Smooth muscle cell (in vitro differentiated cells): Measurements from ENCODE around the gene MEF2D. TPM values are rescaled to one million over a fixed set of nuclear protein-coding genes. Genes with fewer than 3 reads are reported as not detected.

ENCODE experiments used
- DNase-seq: peaks from one replicate; lab custom pipeline; 2025; ENCODE audit not compliant: unreplicated experiment; lab: John Stamatoyannopoulos, UW
- H2AFZ ChIP-seq: fragments of 200-600 bp; sonication (generic); 2 replicates; pipeline ENCODE4 v1.6.0; 2016; ENCODE audit warnings: antibody characterized with exemption, low read depth, mild to moderate bottlenecking
- H3F3A ChIP-seq: fragments of 200-600 bp; sonication (generic); 2 replicates; pipeline ENCODE4 v1.6.0; 2017; ENCODE audit warnings: antibody characterized with exemption, low read depth
- H3K27ac ChIP-seq: fragments of 200-600 bp; sonication (generic); 2 replicates; pipeline ENCODE4 v1.5.1; 2016; ENCODE audit warnings: low read depth, mild to moderate bottlenecking
- H3K27me3 ChIP-seq: fragments of 200-600 bp; sonication (generic); 2 replicates; pipeline ENCODE4 v1.6.1; 2016; ENCODE audit warnings: low read depth, mild to moderate bottlenecking
- H3K36me3 ChIP-seq: fragments of 200-600 bp; sonication (generic); 2 replicates; pipeline ENCODE4 v1.5.1; 2016; ENCODE audit warnings: low read depth
- H3K4me1 ChIP-seq: fragments of 200-600 bp; sonication (generic); 2 replicates; pipeline ENCODE4 v1.5.1; 2016; ENCODE audit warnings: low read depth
- H3K4me2 ChIP-seq: fragments of 200-600 bp; sonication (generic); 2 replicates; pipeline ENCODE4 v1.6.0; 2016; ENCODE audit warnings: mild to moderate bottlenecking
- H3K4me3 ChIP-seq: fragments of 200-600 bp; sonication (generic); 2 replicates; pipeline ENCODE4 v1.5.1; 2016; ENCODE audit warnings: mild to moderate bottlenecking
- H3K79me2 ChIP-seq: fragments of 200-600 bp; sonication (generic); 2 replicates; pipeline ENCODE4 v1.6.0; 2016; ENCODE audit warnings: low read depth, mild to moderate bottlenecking
- H3K9ac ChIP-seq: fragments of 200-600 bp; sonication (generic); 2 replicates; pipeline ENCODE4 v1.6.0; 2016; ENCODE audit warnings: low read depth
- H3K9me3 ChIP-seq: fragments of 200-600 bp; sonication (generic); replicated peaks from 2 replicates; pipeline ENCODE4 v1.5.1; 2016; ENCODE audit warnings: low read depth
- H4K20me1 ChIP-seq: fragments of 200-600 bp; sonication (generic); 2 replicates; pipeline ENCODE4 v1.6.0; 2016; ENCODE audit warnings: low read depth
- CTCF ChIP-seq: fragments of 200-600 bp; sonication (generic); IDR thresholded peaks from 2 replicates; pipeline ENCODE4 v1.5.1; 2017; ENCODE audit warnings: borderline replicate concordance, mild to moderate bottlenecking, antibody characterized with exemption; ENCODE audit not compliant: insufficient read depth, poor library complexity, severe bottlenecking
- WGBS: methylation state at CpG from one replicate; pipeline ENCODE4 v1.1.7; 2016; ENCODE audit warnings: low lambda C conversion rate; 5-methylcytosine and 5-hydroxymethylcytosine counted together
- polyA plus RNA-seq: library from polyadenylated mRNA; unstranded; fragments of >200 nt; fragmentation: Nextera tagmentation; extraction: Ambion mirVana; gene quantifications from 2 replicates; pipeline ENCODE4 v1.2.1, GENCODE V29; 2016
- total RNA-seq: library from RNA; depleted of rRNA; stranded (reverse); fragments of >200 nt; gene quantifications from 2 replicates; pipeline ENCODE4 v1.2.3, GENCODE V29; 2014

MEF2D gene
- total and polyA plus RNA-seq, 2 experiments from 2014 or later = 23.2 to 45.6 TPM

GRCh38 chr1:156492013-156492590 is 8.5 kb downstream of the MEF2D start:
- no peaks in the 10 kb centered on the region for H3K9me3 ChIP-seq
- H3K4me1 ChIP-seq = peaks cover 52% of the 10 kb centered on the region
- no peak overlapping the region for H2AFZ ChIP-seq
- DNase-seq = no peak
- no peak overlapping the region for H3K4me3 ChIP-seq
- no peak overlapping the region for H3K4me2 ChIP-seq
- H3K79me2 ChIP-seq = peaks cover 100% of the 10 kb centered on the region
- H3K9ac ChIP-seq = no peak overlapping the region
- H4K20me1 ChIP-seq = peaks cover 100% of the 10 kb centered on the region
- no peak for TF ChIP-seq CTCF
- H3K27ac ChIP-seq = no peak overlapping the region
- no peaks in the 10 kb centered on the region for H3K36me3 ChIP-seq
- 81% methylated on average over 6 of the region's 6 CpGs for WGBS
- no peaks in the 10 kb centered on the region for H3K27me3 ChIP-seq
- no peaks in the 10 kb centered on the region for H3F3A ChIP-seq

- TF ChIP-seq CTCF = no peak
- Histone ChIP-seq H3K9me3 (no peaks in the 10 kb centered on the region), H2AFZ (no peak overlapping the region), H3K36me3 (no peaks in the 10 kb centered on the region), H3K4me2 (peak overlapping the region; percentile 71), H3K27ac (no peak overlapping the region), H3K9ac (no peak overlapping the region), H3K27me3 (no peaks in the 10 kb centered on the region), H3K79me2 (peaks cover 100% of the 10 kb centered on the region), H3K4me3 (no peak overlapping the region), H3K4me1 (peaks cover 45% of the 10 kb centered on the region), H3F3A (no peaks in the 10 kb centered on the region), H4K20me1 (peaks cover 100% of the 10 kb centered on the region)
- DNase-seq = no peak
- 89% methylated on average over 6 of the region's 6 CpGs for WGBS
These were observed 9.2 kb downstream of the MEF2D start for GRCh38 chr1:156491151-156491949.

- DNase-seq = no peak
- no peaks in the 10 kb centered on the region for H3K27me3 ChIP-seq
- no peaks in the 10 kb centered on the region for H3K36me3 ChIP-seq
- no peak overlapping the region for H3K9ac ChIP-seq
- H3K4me3 ChIP-seq = no peak overlapping the region
- H4K20me1 ChIP-seq = peaks cover 100% of the 10 kb centered on the region
- no peak overlapping the region for H2AFZ ChIP-seq
- H3K9me3 ChIP-seq = no peaks in the 10 kb centered on the region
- H3K4me1 ChIP-seq = peaks cover 38% of the 10 kb centered on the region
- TF ChIP-seq CTCF = peak; percentile 19
- 14% methylated on average over 10 of the region's 10 CpGs for WGBS
- peaks cover 100% of the 10 kb centered on the region for H3K79me2 ChIP-seq
- peak overlapping the region; percentile 71 for H3K4me2 ChIP-seq
- no peak overlapping the region for H3K27ac ChIP-seq
- no peaks in the 10 kb centered on the region for H3F3A ChIP-seq
These were observed 10.1 kb downstream of the MEF2D start for GRCh38 chr1:156490401-156491032.
